ENCODE measurements around the gene GTPBP10. TPM values are rescaled to one million over a fixed set of nuclear protein-coding genes. Genes with fewer than 3 reads are reported as not detected.
A peak's percentile ranks its signal among the peaks of the same experiment; 100 is the strongest.

The GTPBP10 gene
- total and polyA plus RNA-seq, 9 of the 15 experiments (the other 6 are each of a cell fraction or from before 2014, with no cell fraction given): 34.6 to 89.8 (median 76.4) TPM

DNA sequence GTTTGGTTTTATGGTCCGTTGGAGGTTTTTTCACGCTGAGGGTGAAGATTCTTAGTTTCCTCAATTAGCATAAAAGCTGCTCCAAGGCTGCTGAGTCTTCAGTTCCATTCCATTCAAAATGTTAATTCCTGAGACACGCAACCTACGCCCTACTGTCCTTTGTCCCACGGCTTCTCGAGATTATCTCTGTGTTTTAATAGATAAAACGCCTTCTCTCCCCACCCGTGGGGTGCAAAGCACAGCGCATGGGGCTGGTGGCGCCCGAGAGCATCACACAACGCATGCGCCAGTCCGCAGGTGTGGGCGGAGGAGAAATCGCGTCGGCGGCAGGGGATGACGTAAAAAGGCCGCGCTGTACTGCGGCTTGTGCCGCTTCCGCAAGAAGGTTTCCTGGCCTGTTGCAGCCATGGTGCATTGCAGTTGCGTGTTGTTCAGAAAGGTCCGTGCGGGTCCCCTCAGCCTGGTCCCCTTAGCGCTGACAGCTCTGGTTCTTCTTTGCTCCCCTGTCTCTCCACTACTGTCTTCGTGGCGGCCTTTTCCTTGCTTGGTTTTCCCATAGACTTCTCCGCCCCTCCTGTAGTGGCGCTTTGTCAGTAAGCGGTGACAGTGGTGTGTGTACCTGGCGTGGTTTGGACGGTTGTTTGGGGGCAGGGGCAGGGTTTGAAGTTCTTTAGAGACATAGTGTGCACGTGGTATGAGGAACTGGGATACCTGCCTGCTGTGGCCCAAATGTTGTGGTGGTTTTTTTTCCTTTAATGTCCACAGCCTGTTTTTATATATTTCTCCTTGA is at the start of gene GTPBP10 (continued):
- TF ChIP-seq, protein P1, sequence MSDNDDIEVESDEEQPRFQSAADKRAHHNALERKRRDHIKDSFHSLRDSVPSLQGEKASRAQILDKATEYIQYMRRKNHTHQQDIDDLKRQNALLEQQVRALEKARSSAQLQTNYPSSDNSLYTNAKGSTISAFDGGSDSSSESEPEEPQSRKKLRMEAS (CRISPR knock-in tag; IDR thresholded peaks at IDR 0.05): peak; percentile 88
- TF ChIP-seq ZNF134 (CRISPR knock-in tag; conservative IDR thresholded peaks at IDR 0.05) (no peak), PHF8 (IDR thresholded peaks at IDR 0.05; ENCODE audit: borderline replicate concordance, low read length) (peak; percentile 100), ZNF311 (CRISPR knock-in tag; IDR thresholded peaks at IDR 0.05) (no peak), SIRT6 (IDR thresholded peaks at IDR 0.05; ENCODE audit: low read depth, low read length) (no peak), ZNF785 (CRISPR knock-in tag; IDR thresholded peaks at IDR 0.05) (no peak), BRCA1 (IDR thresholded peaks at IDR 0.05) (no peak), BRCA1 (CRISPR knock-in tag; IDR thresholded peaks at IDR 0.05) (no peak), NR2C2 (CRISPR knock-in tag; IDR thresholded peaks at IDR 0.05) (peak; percentile 83; the same call in 1 of the 2 replicates), NR2C2 (tag; IDR thresholded peaks at IDR 0.05) (peak; percentile 55; the same call in 1 of the 2 replicates), ZNF436 (CRISPR knock-in tag; IDR thresholded peaks at IDR 0.05) (no peak), ZFP36 (IDR thresholded peaks at IDR 0.05; ENCODE audit: low read depth, low read length, partially characterized antibody) (no peak), PTTG1 (tag; IDR thresholded peaks at IDR 0.05; ENCODE audit: low read depth) (no peak), POLR3A (IDR thresholded peaks at IDR 0.05; ENCODE audit: borderline replicate concordance, extremely low read depth, insufficient read depth, insufficient read length) (no peak), ZNF644 (tag; IDR thresholded peaks at IDR 0.05; ENCODE audit: low read depth) (no peak), TEAD4 (IDR thresholded peaks at IDR 0.05; ENCODE audit: low read length) (peak; percentile 28), TEAD4 (CRISPR knock-in tag; IDR thresholded peaks at IDR 0.05; ENCODE audit: borderline replicate concordance) (no peak), PHTF2 (CRISPR knock-in tag; IDR thresholded peaks at IDR 0.05) (no peak), ZNF12 (CRISPR knock-in tag; IDR thresholded peaks at IDR 0.05) (peak; percentile 76; the same call in 1 of the 2 replicates), MAZ (CRISPR knock-in tag; conservative IDR thresholded peaks at IDR 0.05 in 1 of 2, IDR thresholded peaks at IDR 0.05 in 1 of 2) (peak; percentile 63 to 77; a peak in 2 of 4 replicates), NFXL1 (CRISPR knock-in tag; IDR thresholded peaks at IDR 0.05) (no peak), ZNF232 (CRISPR knock-in tag; IDR thresholded peaks at IDR 0.05) (peak; percentile 93; the same call in 1 of the 2 replicates), NCOR1 (IDR thresholded peaks at IDR 0.05) (peak; percentile 11; the same call in 1 of the 2 replicates), CREB1 (IDR thresholded peaks at IDR 0.05) (peak; percentile 99), CREB1 (CRISPR knock-in tag; IDR thresholded peaks at IDR 0.05) (peak; percentile 99), GATAD2B (IDR thresholded peaks at IDR 0.05; ENCODE audit: borderline replicate concordance) (peak; percentile 96), ZFP30 (CRISPR knock-in tag; IDR thresholded peaks at IDR 0.05; ENCODE audit: borderline replicate concordance) (no peak)
- TF ChIP-seq, protein P2, sequence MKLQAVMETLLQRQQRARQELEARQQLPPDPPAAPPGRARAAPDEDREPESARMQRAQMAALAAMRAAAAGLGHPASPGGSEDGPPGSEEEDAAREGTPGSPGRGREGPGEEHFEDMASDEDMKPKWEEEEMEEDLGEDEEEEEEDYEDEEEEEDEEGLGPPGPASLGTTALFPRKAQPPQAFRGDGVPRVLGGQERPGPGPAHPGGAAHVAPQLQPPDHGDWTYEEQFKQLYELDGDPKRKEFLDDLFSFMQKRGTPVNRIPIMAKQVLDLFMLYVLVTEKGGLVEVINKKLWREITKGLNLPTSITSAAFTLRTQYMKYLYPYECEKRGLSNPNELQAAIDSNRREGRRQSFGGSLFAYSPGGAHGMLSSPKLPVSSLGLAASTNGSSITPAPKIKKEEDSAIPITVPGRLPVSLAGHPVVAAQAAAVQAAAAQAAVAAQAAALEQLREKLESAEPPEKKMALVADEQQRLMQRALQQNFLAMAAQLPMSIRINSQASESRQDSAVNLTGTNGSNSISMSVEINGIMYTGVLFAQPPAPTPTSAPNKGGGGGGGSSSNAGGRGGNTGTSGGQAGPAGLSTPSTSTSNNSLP (IDR thresholded peaks at IDR 0.05; ENCODE audit: borderline replicate concordance, low read depth, low read length): no peak
